Panc1 (cell line): ENCODE measurements around the gene CRIM1. TPM values are rescaled to one million over a fixed set of nuclear protein-coding genes. Genes with fewer than 3 reads are reported as not detected.

Experiments used
- ATAC-seq: fragments of 200-7000 bp; cut with Tn5 transposase; 2 replicates; pipeline ENCODE4 v1.9.1; 2020; ENCODE audit warnings: mild to moderate bottlenecking, moderate library complexity
- BruUV-seq: library from RNA; stranded (reverse); fragments of 400-500 nt; replicated peaks from 2 replicates; lab custom pipeline; 2021; lab: Mats Ljungman, UMichigan
- CTCF ChIA-PET: fragments of 300-600 bp; sonication (Branson Sonifier 250); formaldehyde crosslinking; loops from one replicate; lab custom pipeline; 2022; ENCODE audit warnings: antibody characterized with exemption; lab: Charles Lee
- POLR2A ChIA-PET: fragments of 300-600 bp; sonication (Branson Sonifier 250); formaldehyde crosslinking; loops from one replicate; lab custom pipeline; 2022; ENCODE audit warnings: antibody characterized with exemption; lab: Charles Lee
- DNase-seq: peaks from one replicate; pipeline ENCODE4 v3.0.0-alpha.2; 2010; ENCODE audit warnings: low read depth, low spot score
- H3K27ac ChIP-seq: 2 replicates; pipeline ENCODE4 v1.5.1; 2011; ENCODE audit warnings: mild to moderate bottlenecking, low read length, inconsistent platforms
- H3K27me3 ChIP-seq: fragments of 200-500 bp; sonication (Bioruptor generic); 2 replicates; pipeline ENCODE4 v1.6.0; 2014; ENCODE audit warnings: low read length, inconsistent platforms; ENCODE audit not compliant: control insufficient read depth, insufficient read depth
- H3K36me3 ChIP-seq: fragments of 200-500 bp; sonication (Bioruptor generic); 2 replicates; pipeline ENCODE4 v1.5.1; 2014; ENCODE audit warnings: inconsistent platforms, mild to moderate bottlenecking, low read length, moderate library complexity; ENCODE audit not compliant: control insufficient read depth, insufficient read depth
- H3K4me1 ChIP-seq: 2 replicates; pipeline ENCODE4 v1.5.1; 2011; ENCODE audit warnings: inconsistent platforms, mild to moderate bottlenecking, low read length, moderate library complexity; ENCODE audit not compliant: control insufficient read depth, insufficient read depth
- H3K4me3 ChIP-seq, 2 experiments: 2 replicates each; pipeline ENCODE4 v1.5.1; 2011 to 2012; ENCODE audit warnings: low read depth in 2 of 2, low read length in 2 of 2, mild to moderate bottlenecking in 2 of 2, inconsistent platforms in 1 of 2, moderate library complexity in 1 of 2
- H3K9me3 ChIP-seq: fragments of 200-500 bp; sonication (Bioruptor generic); 2 replicates; pipeline ENCODE4 v1.5.1; 2014; ENCODE audit warnings: low read depth, mild to moderate bottlenecking, inconsistent platforms, low read length, moderate library complexity; ENCODE audit not compliant: control insufficient read depth, insufficient read depth
- POLR2AphosphoS5 ChIP-seq: IDR thresholded peaks from 2 replicates; pipeline ENCODE4 v1.6.1; 2012; ENCODE audit warnings: mild to moderate bottlenecking, low read depth, low read length, moderate library complexity
- SIN3A ChIP-seq: IDR thresholded peaks from 2 replicates; pipeline ENCODE4 v1.6.1; 2012; ENCODE audit warnings: low read depth, mild to moderate bottlenecking, low read length, moderate library complexity, borderline replicate concordance; ENCODE audit not compliant: insufficient read depth
- TCF7L2 ChIP-seq: IDR thresholded peaks from 2 replicates; pipeline ENCODE4 v1.6.1; 2011; ENCODE audit warnings: mild to moderate bottlenecking, low read depth, low read length, inconsistent platforms
- in situ Hi-C: cut with HindIII; loops from 2 replicates; pipeline ENCODE4 v1.10.0; 2016; ENCODE audit warnings: low sequenced_read_pairs, low pct_unique_long_range_greater_than_20kb
- intact Hi-C: fragments of 100-400 bp; cut with micrococcal nuclease; formaldehyde crosslinking; loops from one replicate; pipeline ENCODE4 v1.10.0; 2022; ENCODE audit not compliant: unreplicated experiment
- total RNA-seq: library from RNA; stranded (reverse); gene quantifications from one replicate; pipeline ENCODE4 v1.2.1, GENCODE V29; 2021; ENCODE audit not compliant: unreplicated experiment
- TF ChIP-seq, protein P1 (sequence below), 2 experiments: IDR thresholded peaks; 2 replicates each; pipeline ENCODE4 v1.6.1; 2011 to 2012; ENCODE audit warnings: low read depth in 2 of 2, control low read depth in 1 of 2, low read length in 1 of 2, mild to moderate bottlenecking in 1 of 2, moderate library complexity in 1 of 2; ENCODE audit not compliant: insufficient read depth in 1 of 2
- TF ChIP-seq, protein P2 (sequence below): fragments of 450-650 bp; IDR thresholded peaks from 2 replicates; pipeline ENCODE4 v1.5.1; 2017; ENCODE audit warnings: mild to moderate bottlenecking

CRIM1 gene
- total RNA-seq, 1 experiment from 2014 or later, result 290 TPM

GRCh38 chr2:36528766-36529392, 173.3 kb downstream of the CRIM1 start:
- CTCF ChIA-PET, result no interaction called here
- intact Hi-C loops, result no loop called here
- Histone ChIP-seq H3K27ac (no peak overlapping the region), H3K4me1 (no peaks in the 10 kb centered on the region), H3K9me3 (no peaks in the 10 kb centered on the region), H3K36me3 (peaks cover 47% of the 10 kb centered on the region), H3K4me3 (no peak overlapping the region), H3K27me3 (no peaks in the 10 kb centered on the region)
- POLR2A ChIA-PET, result interaction anchor here (0.6 kb wide), 1 partner anchor 516 kb away, joined by 3 read pairs; no protein-coding TSS in a partner anchor
- DNase-seq, result no peak
- no TSS peak for BruUV-seq
- ATAC-seq, result peak; percentile 10; the same call in 1 of the 2 replicates
- in situ Hi-C loops, result no loop called here
- TF ChIP-seq, protein P1, sequence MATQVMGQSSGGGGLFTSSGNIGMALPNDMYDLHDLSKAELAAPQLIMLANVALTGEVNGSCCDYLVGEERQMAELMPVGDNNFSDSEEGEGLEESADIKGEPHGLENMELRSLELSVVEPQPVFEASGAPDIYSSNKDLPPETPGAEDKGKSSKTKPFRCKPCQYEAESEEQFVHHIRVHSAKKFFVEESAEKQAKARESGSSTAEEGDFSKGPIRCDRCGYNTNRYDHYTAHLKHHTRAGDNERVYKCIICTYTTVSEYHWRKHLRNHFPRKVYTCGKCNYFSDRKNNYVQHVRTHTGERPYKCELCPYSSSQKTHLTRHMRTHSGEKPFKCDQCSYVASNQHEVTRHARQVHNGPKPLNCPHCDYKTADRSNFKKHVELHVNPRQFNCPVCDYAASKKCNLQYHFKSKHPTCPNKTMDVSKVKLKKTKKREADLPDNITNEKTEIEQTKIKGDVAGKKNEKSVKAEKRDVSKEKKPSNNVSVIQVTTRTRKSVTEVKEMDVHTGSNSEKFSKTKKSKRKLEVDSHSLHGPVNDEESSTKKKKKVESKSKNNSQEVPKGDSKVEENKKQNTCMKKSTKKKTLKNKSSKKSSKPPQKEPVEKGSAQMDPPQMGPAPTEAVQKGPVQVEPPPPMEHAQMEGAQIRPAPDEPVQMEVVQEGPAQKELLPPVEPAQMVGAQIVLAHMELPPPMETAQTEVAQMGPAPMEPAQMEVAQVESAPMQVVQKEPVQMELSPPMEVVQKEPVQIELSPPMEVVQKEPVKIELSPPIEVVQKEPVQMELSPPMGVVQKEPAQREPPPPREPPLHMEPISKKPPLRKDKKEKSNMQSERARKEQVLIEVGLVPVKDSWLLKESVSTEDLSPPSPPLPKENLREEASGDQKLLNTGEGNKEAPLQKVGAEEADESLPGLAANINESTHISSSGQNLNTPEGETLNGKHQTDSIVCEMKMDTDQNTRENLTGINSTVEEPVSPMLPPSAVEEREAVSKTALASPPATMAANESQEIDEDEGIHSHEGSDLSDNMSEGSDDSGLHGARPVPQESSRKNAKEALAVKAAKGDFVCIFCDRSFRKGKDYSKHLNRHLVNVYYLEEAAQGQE (IDR thresholded peaks at IDR 0.05; ENCODE audit: insufficient read depth in 1 of 2, low read depth in 2 of 2, low read length in 1 of 2), result no peak
- no peak for TF ChIP-seq SIN3A
- TF ChIP-seq POLR2AphosphoS5, result no peak
- TF ChIP-seq TCF7L2, result no peak
- TF ChIP-seq, protein P2, sequence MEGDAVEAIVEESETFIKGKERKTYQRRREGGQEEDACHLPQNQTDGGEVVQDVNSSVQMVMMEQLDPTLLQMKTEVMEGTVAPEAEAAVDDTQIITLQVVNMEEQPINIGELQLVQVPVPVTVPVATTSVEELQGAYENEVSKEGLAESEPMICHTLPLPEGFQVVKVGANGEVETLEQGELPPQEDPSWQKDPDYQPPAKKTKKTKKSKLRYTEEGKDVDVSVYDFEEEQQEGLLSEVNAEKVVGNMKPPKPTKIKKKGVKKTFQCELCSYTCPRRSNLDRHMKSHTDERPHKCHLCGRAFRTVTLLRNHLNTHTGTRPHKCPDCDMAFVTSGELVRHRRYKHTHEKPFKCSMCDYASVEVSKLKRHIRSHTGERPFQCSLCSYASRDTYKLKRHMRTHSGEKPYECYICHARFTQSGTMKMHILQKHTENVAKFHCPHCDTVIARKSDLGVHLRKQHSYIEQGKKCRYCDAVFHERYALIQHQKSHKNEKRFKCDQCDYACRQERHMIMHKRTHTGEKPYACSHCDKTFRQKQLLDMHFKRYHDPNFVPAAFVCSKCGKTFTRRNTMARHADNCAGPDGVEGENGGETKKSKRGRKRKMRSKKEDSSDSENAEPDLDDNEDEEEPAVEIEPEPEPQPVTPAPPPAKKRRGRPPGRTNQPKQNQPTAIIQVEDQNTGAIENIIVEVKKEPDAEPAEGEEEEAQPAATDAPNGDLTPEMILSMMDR, result no peak; the same call in 1 of the 2 replicates

GRCh38 chr2:36530178-36530982, 174.8 kb downstream of the CRIM1 start:
- in situ Hi-C loops, result no loop called here
- Histone ChIP-seq H3K27ac (peak overlapping the region; percentile 51; the same call in 1 of the 2 replicates), H3K36me3 (peaks cover 36% of the 10 kb centered on the region), H3K4me3 (no peak overlapping the region), H3K4me1 (no peaks in the 10 kb centered on the region), H3K9me3 (no peaks in the 10 kb centered on the region), H3K27me3 (no peaks in the 10 kb centered on the region)
- no TSS peak for BruUV-seq
- ATAC-seq, result no peak
- TF ChIP-seq POLR2AphosphoS5 (no peak), SIN3A (no peak), TCF7L2 (no peak)
- TF ChIP-seq, protein P1 (IDR thresholded peaks at IDR 0.05; ENCODE audit: insufficient read depth in 1 of 2, low read depth in 2 of 2, low read length in 1 of 2), result no peak
- TF ChIP-seq, protein P2, result no peak
- CTCF ChIA-PET, result interaction anchor here (0.7 kb wide), 1 partner anchor 40 kb away, joined by 3 read pairs; no protein-coding TSS in a partner anchor
- intact Hi-C loops, result no loop called here
- DNase-seq, result no peak
- POLR2A ChIA-PET, result interaction anchor here (0.6 kb wide), 1 partner anchor 165 kb away, joined by 3 read pairs; no protein-coding TSS in a partner anchor
